Measurements from ENCODE around the gene ABLIM1.

DNA sequence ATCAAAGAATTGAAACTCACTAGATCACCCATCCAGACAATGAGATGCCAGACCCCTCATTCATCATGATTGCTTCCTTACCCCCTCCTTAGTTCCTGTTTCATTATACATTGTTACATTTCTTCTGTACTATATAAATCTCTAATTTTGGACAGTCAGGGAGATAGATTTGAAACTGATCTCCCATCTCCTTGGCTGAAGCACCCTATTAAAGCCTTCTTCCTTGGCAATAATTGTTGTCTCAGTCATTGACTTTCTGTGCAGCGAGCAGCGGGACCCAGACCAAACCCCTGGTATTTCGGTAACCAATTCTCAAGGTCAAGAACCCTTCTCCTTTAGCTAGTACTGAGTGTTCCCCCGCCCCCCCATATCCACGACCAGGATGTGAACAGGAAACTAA lies 100.2 kb downstream of the ABLIM1 start:
- TF ChIP-seq, protein P1, sequence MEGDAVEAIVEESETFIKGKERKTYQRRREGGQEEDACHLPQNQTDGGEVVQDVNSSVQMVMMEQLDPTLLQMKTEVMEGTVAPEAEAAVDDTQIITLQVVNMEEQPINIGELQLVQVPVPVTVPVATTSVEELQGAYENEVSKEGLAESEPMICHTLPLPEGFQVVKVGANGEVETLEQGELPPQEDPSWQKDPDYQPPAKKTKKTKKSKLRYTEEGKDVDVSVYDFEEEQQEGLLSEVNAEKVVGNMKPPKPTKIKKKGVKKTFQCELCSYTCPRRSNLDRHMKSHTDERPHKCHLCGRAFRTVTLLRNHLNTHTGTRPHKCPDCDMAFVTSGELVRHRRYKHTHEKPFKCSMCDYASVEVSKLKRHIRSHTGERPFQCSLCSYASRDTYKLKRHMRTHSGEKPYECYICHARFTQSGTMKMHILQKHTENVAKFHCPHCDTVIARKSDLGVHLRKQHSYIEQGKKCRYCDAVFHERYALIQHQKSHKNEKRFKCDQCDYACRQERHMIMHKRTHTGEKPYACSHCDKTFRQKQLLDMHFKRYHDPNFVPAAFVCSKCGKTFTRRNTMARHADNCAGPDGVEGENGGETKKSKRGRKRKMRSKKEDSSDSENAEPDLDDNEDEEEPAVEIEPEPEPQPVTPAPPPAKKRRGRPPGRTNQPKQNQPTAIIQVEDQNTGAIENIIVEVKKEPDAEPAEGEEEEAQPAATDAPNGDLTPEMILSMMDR (IDR thresholded peaks at IDR 0.05), result no peak
- no peak for TF ChIP-seq POLR2A (IDR thresholded peaks at IDR 0.05)
